ENCODE results near the gene GPR176.

DNA sequence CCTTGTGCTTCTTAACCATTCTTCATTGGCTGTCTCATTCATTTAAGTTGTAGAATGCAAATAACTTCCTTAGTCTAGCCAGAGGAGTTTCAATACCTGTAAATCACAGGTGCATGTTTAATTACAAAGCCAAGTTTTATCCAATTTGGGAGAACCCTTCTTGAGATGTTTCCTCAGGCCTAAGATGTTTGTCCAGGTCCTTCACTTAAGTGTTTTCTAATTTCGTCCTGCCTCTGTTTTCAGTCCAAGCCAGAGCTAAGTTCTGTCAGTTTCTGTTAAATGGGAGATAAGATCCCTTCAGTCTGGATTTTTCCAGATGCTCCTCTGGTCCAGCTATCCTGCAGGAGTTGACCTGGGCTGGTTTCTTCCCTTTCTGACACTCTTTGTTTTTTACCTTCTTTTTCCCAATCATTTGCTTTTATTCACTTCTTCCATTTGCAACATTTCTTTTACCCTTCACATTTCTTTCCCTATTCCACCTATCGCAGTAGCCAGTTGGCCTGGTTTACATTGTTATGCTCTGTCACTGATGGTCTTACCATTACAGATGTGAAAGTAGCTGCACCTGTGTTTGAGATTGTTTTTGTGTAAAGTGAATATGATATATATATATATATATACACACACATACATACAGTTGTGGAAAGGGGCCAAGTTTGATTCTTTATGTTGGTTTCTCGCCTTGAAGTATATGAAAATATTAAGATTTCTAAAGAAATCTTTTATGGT is 48.4 kb upstream of the GPR176 start:
- TF ChIP-seq, protein P1, sequence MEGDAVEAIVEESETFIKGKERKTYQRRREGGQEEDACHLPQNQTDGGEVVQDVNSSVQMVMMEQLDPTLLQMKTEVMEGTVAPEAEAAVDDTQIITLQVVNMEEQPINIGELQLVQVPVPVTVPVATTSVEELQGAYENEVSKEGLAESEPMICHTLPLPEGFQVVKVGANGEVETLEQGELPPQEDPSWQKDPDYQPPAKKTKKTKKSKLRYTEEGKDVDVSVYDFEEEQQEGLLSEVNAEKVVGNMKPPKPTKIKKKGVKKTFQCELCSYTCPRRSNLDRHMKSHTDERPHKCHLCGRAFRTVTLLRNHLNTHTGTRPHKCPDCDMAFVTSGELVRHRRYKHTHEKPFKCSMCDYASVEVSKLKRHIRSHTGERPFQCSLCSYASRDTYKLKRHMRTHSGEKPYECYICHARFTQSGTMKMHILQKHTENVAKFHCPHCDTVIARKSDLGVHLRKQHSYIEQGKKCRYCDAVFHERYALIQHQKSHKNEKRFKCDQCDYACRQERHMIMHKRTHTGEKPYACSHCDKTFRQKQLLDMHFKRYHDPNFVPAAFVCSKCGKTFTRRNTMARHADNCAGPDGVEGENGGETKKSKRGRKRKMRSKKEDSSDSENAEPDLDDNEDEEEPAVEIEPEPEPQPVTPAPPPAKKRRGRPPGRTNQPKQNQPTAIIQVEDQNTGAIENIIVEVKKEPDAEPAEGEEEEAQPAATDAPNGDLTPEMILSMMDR (IDR thresholded peaks at IDR 0.05): no peak
- no peak for TF ChIP-seq POLR2A (IDR thresholded peaks at IDR 0.05; ENCODE audit: low read depth)
- no peak for TF ChIP-seq POLR2AphosphoS5 (IDR thresholded peaks at IDR 0.05)
